Activated CD8-positive, alpha-beta T cell treated with anti-CD3 and anti-CD28 coated beads for 36 hours (primary cell): ENCODE measurements around the gene FAM107A. TPM values are rescaled to one million over a fixed set of nuclear protein-coding genes. Genes with fewer than 3 reads are reported as not detected.

ENCODE experiments used
- ATAC-seq: fragments of 200-7000 bp; cut with Tn5 transposase; one replicate; pipeline ENCODE4 v1.10.0; 2021; ENCODE audit warnings: mild to moderate bottlenecking, moderate library complexity
- CTCF ChIA-PET: fragments of 350-600 bp; sonication (Branson Sonifier 250); formaldehyde crosslinking; loops from one replicate; lab custom pipeline; 2021; ENCODE audit warnings: antibody characterized with exemption; lab: Charles Lee
- POLR2A ChIA-PET: fragments of 350-600 bp; sonication (Branson Sonifier 250); formaldehyde crosslinking; loops from one replicate; lab custom pipeline; 2021; ENCODE audit warnings: antibody characterized with exemption; lab: Charles Lee
- DNase-seq: peaks from one replicate; pipeline ENCODE4 v3.0.0-alpha.2; 2020
- H3K27ac Mint-ChIP-seq: one replicate; pipeline ENCODE4 v1.8.0; 2021; ENCODE audit warnings: mild to moderate bottlenecking, mixed read lengths
- H3K27me3 Mint-ChIP-seq: one replicate; pipeline ENCODE4 v1.8.0; 2021; ENCODE audit warnings: mixed read lengths
- H3K36me3 Mint-ChIP-seq: one replicate; pipeline ENCODE4 v1.8.0; 2021; ENCODE audit warnings: low read depth, mixed read lengths
- H3K4me1 Mint-ChIP-seq: one replicate; pipeline ENCODE4 v1.8.0; 2021; ENCODE audit warnings: low read depth, mixed read lengths
- H3K4me3 Mint-ChIP-seq: one replicate; pipeline ENCODE4 v1.8.0; 2021; ENCODE audit warnings: mild to moderate bottlenecking, moderate library complexity, mixed read lengths
- H3K9me3 Mint-ChIP-seq: one replicate; pipeline ENCODE4 v1.8.0; 2021; ENCODE audit warnings: mixed read lengths
- CTCF ChIP-seq: fragments of 200-600 bp; IDR thresholded peaks from one replicate; pipeline ENCODE4 v1.8.0; 2022; ENCODE audit warnings: antibody characterized with exemption, mild to moderate bottlenecking
- intact Hi-C: fragments of 100-400 bp; cut with micrococcal nuclease; formaldehyde crosslinking; loops from one replicate; pipeline ENCODE4 v1.10.0; 2022
- total RNA-seq, 2 experiments: library from RNA; stranded (reverse); gene quantifications; one replicate each; pipeline ENCODE4 v1.2.3, GENCODE V29; 2021

The FAM107A gene
- total RNA-seq, 2 experiments from 2014 or later = not detected

DNA sequence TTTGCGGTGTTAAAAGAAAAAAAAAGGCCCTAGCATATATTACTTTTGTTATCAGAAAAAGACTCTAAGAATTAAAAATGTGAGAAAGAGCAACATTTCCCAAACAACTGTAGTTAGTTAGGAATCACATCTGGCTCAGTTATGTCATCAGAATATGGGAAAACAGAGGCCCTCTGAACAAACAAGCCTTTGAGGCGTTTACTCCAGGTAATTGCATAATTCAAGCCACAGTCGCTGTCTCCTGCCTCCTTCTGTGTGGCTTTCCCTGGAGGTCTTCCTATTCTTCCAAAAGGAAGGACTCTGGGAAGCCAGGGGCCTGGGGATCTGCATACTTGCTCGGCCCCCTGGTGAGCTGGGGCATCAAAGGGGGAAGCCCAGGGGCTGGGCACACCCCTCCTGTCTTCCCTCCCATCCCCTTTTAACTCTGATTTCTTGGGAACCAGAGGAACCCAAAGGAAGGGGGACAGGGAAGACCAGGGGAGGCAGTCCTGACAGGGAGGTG lies 3.7 kb upstream of the FAM107A start:
- TF ChIP-seq CTCF = no peak
- DNase-seq (no peak), ATAC-seq (no peak)
- no peak overlapping the region for H3K4me3 Mint-ChIP-seq
- H3K27me3 Mint-ChIP-seq = peaks cover 20% of the 10 kb centered on the region
- ChIA-PET POLR2A (no interaction called here), CTCF (no interaction called here)
- no peaks in the 10 kb centered on the region for H3K36me3 Mint-ChIP-seq
- no peaks in the 10 kb centered on the region for H3K9me3 Mint-ChIP-seq
- intact Hi-C loops = no loop called here
- H3K4me1 Mint-ChIP-seq = peaks cover 9% of the 10 kb centered on the region
- no peak overlapping the region for H3K27ac Mint-ChIP-seq

GRCh38 chr3:58578873-58579272 lies 1.7 kb upstream of the FAM107A start:
- Mint-ChIP-seq H3K9me3 (no peaks in the 10 kb centered on the region), H3K27me3 (peaks cover 4% of the 10 kb centered on the region), H3K4me1 (no peaks in the 10 kb centered on the region), H3K36me3 (no peaks in the 10 kb centered on the region), H3K4me3 (no peak overlapping the region), H3K27ac (no peak overlapping the region)
- ChIA-PET CTCF (no interaction called here), POLR2A (no interaction called here)
- DNase-seq = no peak
- no peak for ATAC-seq
- intact Hi-C loops = no loop called here
- TF ChIP-seq CTCF = no peak

DNA sequence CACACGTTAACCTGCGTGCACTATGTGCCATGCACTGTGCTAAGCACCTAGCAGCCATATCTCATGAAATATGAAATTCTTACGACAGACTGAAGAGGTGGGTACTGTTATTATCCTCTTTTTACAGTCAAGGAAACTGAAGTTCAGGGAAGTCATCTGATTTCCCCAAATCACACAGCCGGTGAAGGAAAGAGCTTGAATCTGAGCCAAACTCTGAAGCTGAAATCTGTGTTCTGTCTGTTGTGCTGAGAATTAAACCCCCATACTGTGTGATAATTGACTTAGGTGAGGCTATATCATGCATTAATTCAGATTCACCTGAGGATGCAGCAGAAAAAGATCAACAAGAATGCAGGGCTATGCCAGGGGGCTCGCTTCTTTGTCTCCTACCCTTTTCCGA lies 475 bp downstream of the FAM107A start:
- no peaks in the 10 kb centered on the region for H3K9me3 Mint-ChIP-seq
- TF ChIP-seq CTCF = no peak
- no peak overlapping the region for H3K4me3 Mint-ChIP-seq
- POLR2A ChIA-PET = no interaction called here
- intact Hi-C loops = no loop called here
- no peaks in the 10 kb centered on the region for H3K27me3 Mint-ChIP-seq
- no peak overlapping the region for H3K27ac Mint-ChIP-seq
- H3K4me1 Mint-ChIP-seq = no peaks in the 10 kb centered on the region
- no peaks in the 10 kb centered on the region for H3K36me3 Mint-ChIP-seq
- CTCF ChIA-PET = interaction anchor here (0.7 to 1.7 kb wide), 3 partner anchors 8 to 217 kb away, joined by 3 to 7 read pairs (median 3); no protein-coding TSS in a partner anchor
- no peak for DNase-seq
- no peak for ATAC-seq

DNA sequence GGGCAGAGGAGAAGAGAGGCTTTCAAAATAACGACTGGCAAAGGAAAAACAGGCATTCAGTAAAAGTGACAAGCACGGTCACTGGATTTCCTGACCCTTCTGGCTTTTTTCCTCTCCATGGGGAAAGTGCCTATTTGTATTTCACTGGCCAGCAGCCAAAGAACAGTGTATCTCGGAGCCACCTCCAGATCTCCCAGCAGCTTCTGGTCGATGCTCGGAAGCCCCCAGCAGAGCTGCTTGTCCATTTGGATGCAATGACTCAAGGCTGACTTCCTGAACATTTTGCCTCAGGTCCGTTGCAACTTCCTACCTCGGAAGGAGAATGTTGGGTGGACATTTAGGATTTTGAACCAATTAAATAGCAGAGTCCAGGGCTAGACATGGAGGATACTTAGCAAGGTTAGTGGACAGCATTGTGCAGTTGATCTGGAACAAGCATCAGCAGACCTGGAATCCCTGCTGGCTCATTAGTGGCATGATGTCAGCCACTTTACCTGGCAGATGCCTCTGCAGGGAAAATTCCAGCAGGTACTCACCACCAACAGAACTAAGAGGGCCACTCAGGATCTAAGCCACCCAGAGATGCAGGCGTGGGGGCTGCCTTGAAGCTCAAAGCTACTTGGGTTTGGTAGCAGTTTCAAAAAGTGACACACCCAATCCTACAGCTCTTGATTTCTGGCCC lies 1.1 kb downstream of the FAM107A start:
- Mint-ChIP-seq H3K4me1 (no peaks in the 10 kb centered on the region), H3K27ac (no peak overlapping the region), H3K27me3 (no peaks in the 10 kb centered on the region), H3K9me3 (no peaks in the 10 kb centered on the region), H3K4me3 (no peak overlapping the region), H3K36me3 (no peaks in the 10 kb centered on the region)
- intact Hi-C loops = no loop called here
- ChIA-PET POLR2A (no interaction called here), CTCF (interaction anchor here (0.7 to 1.7 kb wide), 5 partner anchors 9 to 216 kb away, joined by 3 to 7 read pairs (median 3); no protein-coding TSS in a partner anchor)
- no peak for TF ChIP-seq CTCF
- ATAC-seq = no peak
- no peak for DNase-seq

GRCh38 chr3:58574682-58575081 lies 2.5 kb downstream of the FAM107A start:
- POLR2A ChIA-PET = no interaction called here
- intact Hi-C loops = no loop called here
- H3K36me3 Mint-ChIP-seq = no peaks in the 10 kb centered on the region
- H3K4me1 Mint-ChIP-seq = no peaks in the 10 kb centered on the region
- H3K27me3 Mint-ChIP-seq = no peaks in the 10 kb centered on the region
- CTCF ChIA-PET = interaction anchor here (0.7 to 1.3 kb wide), 4 partner anchors 11 to 59 kb away, joined by 3 to 5 read pairs (median 4); no protein-coding TSS in a partner anchor
- H3K9me3 Mint-ChIP-seq = no peaks in the 10 kb centered on the region
- no peak for TF ChIP-seq CTCF
- H3K27ac Mint-ChIP-seq = no peak overlapping the region
- DNase-seq (no peak), ATAC-seq (no peak)
- H3K4me3 Mint-ChIP-seq = no peak overlapping the region
